Neural cell (in vitro differentiated cells): ENCODE data around the gene MAGI2.

Source experiments
- CTCF ChIP-seq: fragments of 450-650 bp; IDR thresholded peaks from 2 replicates; pipeline ENCODE4 v1.5.1; 2014; ENCODE audit warnings: antibody characterized with exemption, mild to moderate bottlenecking, moderate library complexity; ENCODE audit not compliant: poor library complexity, severe bottlenecking
- EZH2 ChIP-seq: fragments of 200-600, 300-800 bp; shearing (Covaris generic), sonication (generic); IDR thresholded peaks from 2 replicates; pipeline ENCODE4 v1.6.1; 2014; ENCODE audit warnings: antibody characterized with exemption, low read length, borderline replicate concordance, mild to moderate bottlenecking; ENCODE audit not compliant: insufficient read depth, poor library complexity, severe bottlenecking
- MXI1 ChIP-seq: fragments of 450-650 bp; conservative IDR thresholded peaks from 2 replicates; pipeline ENCODE4 v1.6.1; 2014; ENCODE audit warnings: antibody characterized with exemption, mild to moderate bottlenecking; ENCODE audit not compliant: poor library complexity, severe bottlenecking
- POLR2AphosphoS5 ChIP-seq: IDR thresholded peaks from 2 replicates; pipeline ENCODE4 v1.6.1; 2012
- SMC3 ChIP-seq: fragments of 450-650 bp; conservative IDR thresholded peaks from 2 replicates; pipeline ENCODE4 v1.6.1; 2014; ENCODE audit warnings: antibody characterized with exemption, mild to moderate bottlenecking, moderate library complexity; ENCODE audit not compliant: poor library complexity
- TAF1 ChIP-seq: IDR thresholded peaks from 2 replicates; pipeline ENCODE4 v1.6.1; 2012; ENCODE audit warnings: low read depth

- TF ChIP-seq POLR2AphosphoS5 = no peak
- no peak for TF ChIP-seq CTCF
- no peak for TF ChIP-seq SMC3
- no peak for TF ChIP-seq EZH2
- TF ChIP-seq TAF1 = no peak
- no peak for TF ChIP-seq MXI1
Measured at GRCh38 chr7:78490524-78490923, 962.9 kb downstream of the MAGI2 start.
